Panc1 (cell line): ENCODE results near the gene KBTBD8.

Experiments
- POLR2AphosphoS5 ChIP-seq: IDR thresholded peaks from 2 replicates; pipeline ENCODE4 v1.6.1; 2012; ENCODE audit warnings: mild to moderate bottlenecking, low read depth, low read length, moderate library complexity
- REST ChIP-seq, 2 experiments: IDR thresholded peaks; 2 replicates each; pipeline ENCODE4 v1.6.1; 2011 to 2012; ENCODE audit warnings: low read depth in 2 of 2, control low read depth in 1 of 2, low read length in 1 of 2, mild to moderate bottlenecking in 1 of 2, moderate library complexity in 1 of 2; ENCODE audit not compliant: insufficient read depth in 1 of 2
- TCF7L2 ChIP-seq: IDR thresholded peaks from 2 replicates; pipeline ENCODE4 v1.6.1; 2011; ENCODE audit warnings: mild to moderate bottlenecking, low read depth, low read length, inconsistent platforms
- TF ChIP-seq, protein P1 (sequence below): fragments of 450-650 bp; IDR thresholded peaks from 2 replicates; pipeline ENCODE4 v1.5.1; 2017; ENCODE audit warnings: mild to moderate bottlenecking

- TF ChIP-seq, protein P1, sequence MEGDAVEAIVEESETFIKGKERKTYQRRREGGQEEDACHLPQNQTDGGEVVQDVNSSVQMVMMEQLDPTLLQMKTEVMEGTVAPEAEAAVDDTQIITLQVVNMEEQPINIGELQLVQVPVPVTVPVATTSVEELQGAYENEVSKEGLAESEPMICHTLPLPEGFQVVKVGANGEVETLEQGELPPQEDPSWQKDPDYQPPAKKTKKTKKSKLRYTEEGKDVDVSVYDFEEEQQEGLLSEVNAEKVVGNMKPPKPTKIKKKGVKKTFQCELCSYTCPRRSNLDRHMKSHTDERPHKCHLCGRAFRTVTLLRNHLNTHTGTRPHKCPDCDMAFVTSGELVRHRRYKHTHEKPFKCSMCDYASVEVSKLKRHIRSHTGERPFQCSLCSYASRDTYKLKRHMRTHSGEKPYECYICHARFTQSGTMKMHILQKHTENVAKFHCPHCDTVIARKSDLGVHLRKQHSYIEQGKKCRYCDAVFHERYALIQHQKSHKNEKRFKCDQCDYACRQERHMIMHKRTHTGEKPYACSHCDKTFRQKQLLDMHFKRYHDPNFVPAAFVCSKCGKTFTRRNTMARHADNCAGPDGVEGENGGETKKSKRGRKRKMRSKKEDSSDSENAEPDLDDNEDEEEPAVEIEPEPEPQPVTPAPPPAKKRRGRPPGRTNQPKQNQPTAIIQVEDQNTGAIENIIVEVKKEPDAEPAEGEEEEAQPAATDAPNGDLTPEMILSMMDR: no peak
- TF ChIP-seq POLR2AphosphoS5 (no peak), REST (IDR thresholded peaks at IDR 0.05; ENCODE audit: insufficient read depth in 1 of 2, low read depth in 2 of 2, low read length in 1 of 2) (no peak), TCF7L2 (no peak)
These were observed 19.1 kb downstream of the KBTBD8 start for GRCh38 chr3:67017211-67017610.
